HCT116 (cell line): ENCODE measurements around the gene SEC24A. TPM values are rescaled to one million over a fixed set of nuclear protein-coding genes. Genes with fewer than 3 reads are reported as not detected.

Source experiments
- ATAC-seq: fragments of 200-7000 bp; cut with Tn5 transposase; 2 replicates; pipeline ENCODE4 v1.9.1; 2020; ENCODE audit warnings: mild to moderate bottlenecking, moderate library complexity
- BruUV-seq: library from RNA; stranded (reverse); fragments of 400-500 nt; replicated peaks from 2 replicates; lab custom pipeline; 2021; lab: Mats Ljungman, UMichigan
- CTCF ChIA-PET: fragments of 300-600 bp; sonication (Branson Sonifier 250); formaldehyde crosslinking; loops from one replicate; lab custom pipeline; 2021; ENCODE audit warnings: antibody characterized with exemption; lab: Charles Lee
- POLR2A ChIA-PET: fragments of 300-600, 350-600 bp; sonication (Branson Sonifier 250); formaldehyde crosslinking; loops from one replicate; lab custom pipeline; 2021; ENCODE audit warnings: antibody characterized with exemption; lab: Charles Lee
- RAD21 ChIA-PET, 2 experiments: fragments of 300-600 bp; sonication (Branson Sonifier 250); formaldehyde crosslinking; loops; one replicate each; lab custom pipeline; 2023; ENCODE audit warnings: low total read pairs in 2 of 2; ENCODE audit not compliant: uncharacterized antibody in 2 of 2, unreplicated experiment in 2 of 2, low non-redundant PET in 1 of 2; lab: Charles Lee
- DNase-seq: peaks from one replicate; pipeline ENCODE4 v3.0.0-alpha.2; 2010; ENCODE audit warnings: low read depth, low spot score
- H2AFZ ChIP-seq: fragments of 200-600 bp; shearing (Covaris generic), sonication (generic); 2 replicates; pipeline ENCODE4 v1.6.1; 2017; ENCODE audit warnings: low read depth, mixed run types, mixed read lengths, antibody characterized with exemption, low read length; ENCODE audit not compliant: poor library complexity, severe bottlenecking
- H3K27ac ChIP-seq: 2 replicates; pipeline ENCODE4 v1.5.1; 2012; ENCODE audit warnings: low read depth, low read length
- H3K27me3 ChIP-seq: fragments of 200-600 bp; sonication (generic); 2 replicates; pipeline ENCODE4 v1.6.1; 2016; ENCODE audit warnings: mixed run types, low read length, mixed read lengths; ENCODE audit not compliant: insufficient read depth
- H3K36me3 ChIP-seq, 2 experiments: fragments of 200-500 bp in 1 of 2; fragments of 200-600 bp in 1 of 2; sonication (Bioruptor generic) in 1 of 2; sonication (generic) in 1 of 2; 2 replicates each; pipeline versions ENCODE4 v1.5.1 to v1.6.1; 2014 to 2016; ENCODE audit warnings: low read length in 2 of 2, inconsistent platforms in 1 of 2, mixed read lengths in 1 of 2, mixed run types in 1 of 2; ENCODE audit not compliant: insufficient read depth in 2 of 2, control insufficient read depth in 1 of 2
- H3K4me1 ChIP-seq, 2 experiments: fragments of 200-600 bp in 1 of 2; sonication (generic) in 1 of 2; 2 replicates each; pipeline versions ENCODE4 v1.5.1 to v1.6.1; 2012 to 2017; ENCODE audit warnings: low read length in 2 of 2, inconsistent platforms in 1 of 2, mild to moderate bottlenecking in 1 of 2, mixed read lengths in 1 of 2, mixed run types in 1 of 2, moderate library complexity in 1 of 2; ENCODE audit not compliant: insufficient read depth in 2 of 2, control insufficient read depth in 1 of 2
- H3K4me2 ChIP-seq: fragments of 200-600 bp; sonication (generic); 2 replicates; pipeline ENCODE4 v1.6.1; 2017; ENCODE audit warnings: mixed run types, low read length, mixed read lengths
- H3K4me3 ChIP-seq, 2 experiments: fragments of 200-600 bp in 1 of 2; sonication (generic) in 1 of 2; replicated peaks in 1 of 2; 2 replicates each; pipeline ENCODE4 v1.5.1; 2011 to 2016; ENCODE audit warnings: low read length in 2 of 2, control low read depth in 1 of 2, low read depth in 1 of 2, mild to moderate bottlenecking in 1 of 2, mixed read lengths in 1 of 2, mixed run types in 1 of 2
- H3K79me2 ChIP-seq: fragments of 200-600 bp; sonication (generic); 2 replicates; pipeline ENCODE4 v1.6.1; 2017; ENCODE audit warnings: mild to moderate bottlenecking, mixed run types, low read length, moderate library complexity, mixed read lengths; ENCODE audit not compliant: insufficient read depth
- H3K9ac ChIP-seq: fragments of 200-600 bp; sonication (generic); 2 replicates; pipeline ENCODE4 v1.6.1; 2016; ENCODE audit warnings: low read length, mixed read lengths
- H3K9me2 ChIP-seq: fragments of 200-600 bp; sonication (generic), shearing (Covaris generic); 2 replicates; pipeline ENCODE4 v1.6.1; 2017; ENCODE audit warnings: mixed run types, mild to moderate bottlenecking, moderate library complexity; ENCODE audit not compliant: insufficient read depth
- H3K9me3 ChIP-seq, 2 experiments: fragments of 200-500 bp in 1 of 2; fragments of 200-600 bp in 1 of 2; sonication (Bioruptor generic) in 1 of 2; sonication (generic) in 1 of 2; 2 replicates each; pipeline ENCODE4 v1.6.1; 2014 to 2017; ENCODE audit warnings: low read length in 2 of 2, mixed read lengths in 2 of 2, inconsistent platforms in 1 of 2, low read depth in 1 of 2, mild to moderate bottlenecking in 1 of 2, mixed run types in 1 of 2, moderate library complexity in 1 of 2; ENCODE audit not compliant: control insufficient read depth in 1 of 2, insufficient read depth in 1 of 2
- H4K20me1 ChIP-seq: fragments of 200-600 bp; sonication (generic), shearing (Covaris generic); 2 replicates; pipeline ENCODE4 v1.6.1; 2017; ENCODE audit warnings: mixed run types, mild to moderate bottlenecking, moderate library complexity; ENCODE audit not compliant: insufficient read depth
- EGR1 ChIP-seq: IDR thresholded peaks from 2 replicates; pipeline ENCODE4 v1.6.1; 2012; ENCODE audit warnings: low read depth
- EZH2phosphoT487 ChIP-seq: fragments of 200-600 bp; IDR thresholded peaks from 2 replicates; pipeline ENCODE4 v1.6.1; 2018; ENCODE audit warnings: antibody characterized with exemption, borderline replicate concordance
- FOSL1 ChIP-seq: IDR thresholded peaks from 2 replicates; pipeline ENCODE4 v1.6.1; 2012; ENCODE audit warnings: low read depth
- RAD21 ChIP-seq: IDR thresholded peaks from 2 replicates; pipeline ENCODE4 v1.6.1; 2012; ENCODE audit warnings: low read depth, mild to moderate bottlenecking
- SP1 ChIP-seq: IDR thresholded peaks from 2 replicates; pipeline ENCODE4 v1.6.1; 2012; ENCODE audit warnings: low read depth
- ZFX ChIP-seq: fragments of 450-650 bp; IDR thresholded peaks from 2 replicates; pipeline ENCODE4 v1.6.1; 2017
- ZNF274 ChIP-seq: fragments of 200-500 bp; sonication (Bioruptor generic); IDR thresholded peaks from 2 replicates; pipeline ENCODE4 v1.6.1; 2014; ENCODE audit warnings: mild to moderate bottlenecking, low read depth, low read length, inconsistent platforms
- intact Hi-C: fragments of 100-400 bp; cut with micrococcal nuclease; formaldehyde crosslinking; loops from 2 replicates; pipeline ENCODE4 v1.10.0; 2022
- total RNA-seq: library from RNA; stranded (reverse); gene quantifications from one replicate; pipeline ENCODE4 v1.2.1, GENCODE V29; 2021; ENCODE audit not compliant: unreplicated experiment
- TF ChIP-seq, protein P1 (sequence below), 3 experiments: fragments of 200-600 bp in 1 of 3; sonication (generic) in 1 of 3; IDR thresholded peaks in 2 of 3; conservative IDR thresholded peaks in 1 of 3; 2 replicates each; pipeline ENCODE4 v1.5.1; 2012 to 2017; ENCODE audit warnings: low read depth in 2 of 3, low read length in 2 of 3, antibody characterized with exemption in 1 of 3, borderline replicate concordance in 1 of 3, control low read depth in 1 of 3, mild to moderate bottlenecking in 1 of 3, mixed read lengths in 1 of 3, mixed run types in 1 of 3, moderate library complexity in 1 of 3; ENCODE audit not compliant: insufficient read depth in 1 of 3
- TF ChIP-seq, protein P2 (sequence below): IDR thresholded peaks from 2 replicates; pipeline ENCODE4 v1.6.1; 2012; ENCODE audit warnings: low read depth

SEC24A gene
- total RNA-seq, 1 experiment from 2014 or later = 16.8 TPM

DNA sequence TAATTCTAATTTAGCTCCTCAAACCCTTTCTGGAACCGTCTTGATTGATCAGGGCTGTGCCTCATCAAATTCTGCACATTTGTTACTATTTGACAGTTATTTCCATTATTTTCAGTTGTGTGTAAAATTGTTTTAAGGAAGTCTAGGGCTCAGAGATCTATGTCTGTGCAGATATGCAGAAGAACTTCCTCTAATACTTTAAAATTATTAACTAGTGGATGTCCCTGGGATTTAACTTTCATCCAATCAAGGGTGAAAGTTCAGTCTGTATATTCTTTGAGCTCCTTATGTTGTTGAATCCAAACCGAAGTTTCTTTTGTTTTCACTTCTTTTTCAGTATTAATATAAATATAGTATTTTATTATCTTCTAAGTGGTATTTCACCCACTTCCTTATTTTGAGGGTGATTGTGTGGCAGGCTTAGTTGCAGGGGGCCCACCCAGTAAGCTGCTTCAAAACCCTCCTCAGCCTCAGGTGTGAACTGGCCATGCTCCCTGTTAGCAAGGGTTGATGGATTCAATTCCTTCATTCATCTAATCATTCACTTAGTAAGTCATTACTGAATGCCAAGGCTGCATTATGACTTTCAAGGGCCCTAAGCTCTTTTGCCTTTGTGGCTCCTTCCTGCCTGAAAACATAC, 87.7 kb downstream of the SEC24A start:
- Histone ChIP-seq H3K79me2 (peaks cover 28% of the 10 kb centered on the region), H3K27ac (no peak overlapping the region), H3K9me3 (no peaks in the 10 kb centered on the region), H3K9ac (no peak overlapping the region), H2AFZ (no peak overlapping the region), H4K20me1 (no peaks in the 10 kb centered on the region), H3K36me3 (no peaks in the 10 kb centered on the region; a peak in 1 of 4 replicates), H3K4me2 (no peak overlapping the region), H3K4me1 (peaks cover 9 to 24% of the 10 kb centered on the region in 2 experiments), H3K4me3 (no peak overlapping the region), H3K27me3 (no peaks in the 10 kb centered on the region), H3K9me2 (no peaks in the 10 kb centered on the region)
- POLR2A ChIA-PET = no interaction called here
- RAD21 ChIA-PET = no interaction called here
- no TSS peak for BruUV-seq
- TF ChIP-seq, protein P1, sequence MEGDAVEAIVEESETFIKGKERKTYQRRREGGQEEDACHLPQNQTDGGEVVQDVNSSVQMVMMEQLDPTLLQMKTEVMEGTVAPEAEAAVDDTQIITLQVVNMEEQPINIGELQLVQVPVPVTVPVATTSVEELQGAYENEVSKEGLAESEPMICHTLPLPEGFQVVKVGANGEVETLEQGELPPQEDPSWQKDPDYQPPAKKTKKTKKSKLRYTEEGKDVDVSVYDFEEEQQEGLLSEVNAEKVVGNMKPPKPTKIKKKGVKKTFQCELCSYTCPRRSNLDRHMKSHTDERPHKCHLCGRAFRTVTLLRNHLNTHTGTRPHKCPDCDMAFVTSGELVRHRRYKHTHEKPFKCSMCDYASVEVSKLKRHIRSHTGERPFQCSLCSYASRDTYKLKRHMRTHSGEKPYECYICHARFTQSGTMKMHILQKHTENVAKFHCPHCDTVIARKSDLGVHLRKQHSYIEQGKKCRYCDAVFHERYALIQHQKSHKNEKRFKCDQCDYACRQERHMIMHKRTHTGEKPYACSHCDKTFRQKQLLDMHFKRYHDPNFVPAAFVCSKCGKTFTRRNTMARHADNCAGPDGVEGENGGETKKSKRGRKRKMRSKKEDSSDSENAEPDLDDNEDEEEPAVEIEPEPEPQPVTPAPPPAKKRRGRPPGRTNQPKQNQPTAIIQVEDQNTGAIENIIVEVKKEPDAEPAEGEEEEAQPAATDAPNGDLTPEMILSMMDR (IDR thresholded peaks at IDR 0.05 in 2 of 3, conservative IDR thresholded peaks at IDR 0.05 in 1 of 3; ENCODE audit: borderline replicate concordance in 1 of 3, insufficient read depth in 1 of 3, low read depth in 2 of 3, low read length in 2 of 3) = no peak
- TF ChIP-seq RAD21 (no peak), EGR1 (no peak), EZH2phosphoT487 (no peak), SP1 (no peak), ZNF274 (no peak), FOSL1 (no peak), ZFX (no peak)
- TF ChIP-seq, protein P2, sequence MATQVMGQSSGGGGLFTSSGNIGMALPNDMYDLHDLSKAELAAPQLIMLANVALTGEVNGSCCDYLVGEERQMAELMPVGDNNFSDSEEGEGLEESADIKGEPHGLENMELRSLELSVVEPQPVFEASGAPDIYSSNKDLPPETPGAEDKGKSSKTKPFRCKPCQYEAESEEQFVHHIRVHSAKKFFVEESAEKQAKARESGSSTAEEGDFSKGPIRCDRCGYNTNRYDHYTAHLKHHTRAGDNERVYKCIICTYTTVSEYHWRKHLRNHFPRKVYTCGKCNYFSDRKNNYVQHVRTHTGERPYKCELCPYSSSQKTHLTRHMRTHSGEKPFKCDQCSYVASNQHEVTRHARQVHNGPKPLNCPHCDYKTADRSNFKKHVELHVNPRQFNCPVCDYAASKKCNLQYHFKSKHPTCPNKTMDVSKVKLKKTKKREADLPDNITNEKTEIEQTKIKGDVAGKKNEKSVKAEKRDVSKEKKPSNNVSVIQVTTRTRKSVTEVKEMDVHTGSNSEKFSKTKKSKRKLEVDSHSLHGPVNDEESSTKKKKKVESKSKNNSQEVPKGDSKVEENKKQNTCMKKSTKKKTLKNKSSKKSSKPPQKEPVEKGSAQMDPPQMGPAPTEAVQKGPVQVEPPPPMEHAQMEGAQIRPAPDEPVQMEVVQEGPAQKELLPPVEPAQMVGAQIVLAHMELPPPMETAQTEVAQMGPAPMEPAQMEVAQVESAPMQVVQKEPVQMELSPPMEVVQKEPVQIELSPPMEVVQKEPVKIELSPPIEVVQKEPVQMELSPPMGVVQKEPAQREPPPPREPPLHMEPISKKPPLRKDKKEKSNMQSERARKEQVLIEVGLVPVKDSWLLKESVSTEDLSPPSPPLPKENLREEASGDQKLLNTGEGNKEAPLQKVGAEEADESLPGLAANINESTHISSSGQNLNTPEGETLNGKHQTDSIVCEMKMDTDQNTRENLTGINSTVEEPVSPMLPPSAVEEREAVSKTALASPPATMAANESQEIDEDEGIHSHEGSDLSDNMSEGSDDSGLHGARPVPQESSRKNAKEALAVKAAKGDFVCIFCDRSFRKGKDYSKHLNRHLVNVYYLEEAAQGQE = no peak
- DNase-seq = no peak
- intact Hi-C loops = loop anchor here (5.0 to 10.0 kb wide), 2 partner anchors 431 to 466 kb away; no protein-coding TSS in a partner anchor
- no peak for ATAC-seq
- CTCF ChIA-PET = no interaction called here
